Psoas muscle (tissue), 8 donors: Measurements from ENCODE around the gene IL16. TPM values are rescaled to one million over a fixed set of nuclear protein-coding genes. Genes with fewer than 3 reads are reported as not detected.

Experiments
- ATAC-seq, 4 donors: fragments of 200-7000 bp; cut with Tn5 transposase; one replicate each; pipeline ENCODE4 v1.9.1; 2020; ENCODE audit warnings: moderate library complexity in 3 of 4, mild to moderate bottlenecking in 2 of 4
- DNase-seq, 2 donors: peaks; one replicate each; pipeline ENCODE4 v3.0.0-alpha.2; 2020
- H3K27ac ChIP-seq: fragments of 200-600 bp; one replicate; pipeline ENCODE4 v1.8.0; 2022
- H3K27me3 ChIP-seq, 3 donors: fragments of 200-600 bp in 1 of 3; one replicate each; pipeline versions ENCODE4 v1.6.1 to v1.8.0; 2013 to 2022; ENCODE audit warnings: low read length in 2 of 3, mild to moderate bottlenecking in 2 of 3, moderate library complexity in 1 of 3; ENCODE audit not compliant: insufficient read depth in 3 of 3
- H3K36me3 ChIP-seq, 2 donors: fragments of 200-600 bp in 1 of 2; one replicate each; pipeline versions ENCODE4 v1.6.1 to v1.8.0; 2013 to 2022; ENCODE audit warnings: low read depth in 1 of 2, mild to moderate bottlenecking in 1 of 2, moderate library complexity in 1 of 2; ENCODE audit not compliant: insufficient read depth in 1 of 2
- H3K4me1 ChIP-seq: fragments of 200-600 bp; one replicate; pipeline ENCODE4 v1.8.0; 2022
- H3K4me3 ChIP-seq: fragments of 200-600 bp; one replicate; pipeline ENCODE4 v1.8.0; 2022; ENCODE audit warnings: mild to moderate bottlenecking
- H3K9me3 ChIP-seq: fragments of 200-600 bp; one replicate; pipeline ENCODE4 v1.8.0; 2022
- CTCF ChIP-seq: fragments of 200-600 bp; IDR thresholded peaks from one replicate; pipeline ENCODE4 v1.8.0; 2022; ENCODE audit warnings: antibody characterized with exemption
- WGBS, 3 donors: extraction: QIAGEN DNeasy Blood & Tissue Kit; methylation state at CpG; one replicate each; pipeline versions ENCODE4 v1.1.6 to v1.1.7; 2013; 5-methylcytosine and 5-hydroxymethylcytosine counted together
- intact Hi-C, 2 donors: fragments of 100-400 bp; cut with DNase I; formaldehyde crosslinking; loops; one replicate each; pipeline versions ENCODE4 v1.11.0 to v1.14.2; 2022
- polyA plus RNA-seq, 3 donors: library from polyadenylated mRNA; stranded (reverse); fragments of 200-250 nt; gene quantifications; one replicate each; pipeline ENCODE4 v1.2.3, GENCODE V29; 2013
- total RNA-seq, 4 donors: library from RNA; stranded (reverse); fragmentation: NEBNext Ultra II Directional in 2 of 4; extraction: Animal tissue kit (Norgen Biotek cat#: 25700) in 2 of 4; gene quantifications; one replicate each; pipeline versions ENCODE4 v1.2.1 to v1.2.4, GENCODE V29; 2021 to 2023
- donor health status: healthy with polysubstance abuse.
- donor health status: DM: no; HTN: no; CAD: no; lungs with moderate emphysema.
- donor health status: Bipolar disorder and iron deficiency.
- donor health status: healthy.
- donor health status: DM: yes; HTN: yes; CAD: no.
- donor health status: DM: no; HTN: no; CAD: no.
- donor health status: DM: no; HTN: no; CAD: no.
- donor health status: DM: yes; HTN: yes; CAD: no.

Gene IL16
- total and polyA plus RNA-seq, 7 donors, result 1.2 to 5.3 (median 2.4) TPM

GRCh38 chr15:81311752-81312464 is 115.2 kb downstream of the IL16 start:
- WGBS, 3 donors, result 81 to 86% (median 84%) methylated on average over 10 of the region's 10 CpGs
- Histone ChIP-seq H3K27me3 (no peaks in the 10 kb centered on the region), H3K36me3 (no peaks in the 10 kb centered on the region), H3K4me3 (no peak overlapping the region), H3K4me1 (no peaks in the 10 kb centered on the region), H3K9me3 (no peaks in the 10 kb centered on the region), H3K27ac (no peak overlapping the region)
- TF ChIP-seq CTCF, result no peak
- intact Hi-C loops, result no loop called here
- DNase-seq, result no peak
- peak in 1 of 4 donors; percentile 39 for ATAC-seq

DNA sequence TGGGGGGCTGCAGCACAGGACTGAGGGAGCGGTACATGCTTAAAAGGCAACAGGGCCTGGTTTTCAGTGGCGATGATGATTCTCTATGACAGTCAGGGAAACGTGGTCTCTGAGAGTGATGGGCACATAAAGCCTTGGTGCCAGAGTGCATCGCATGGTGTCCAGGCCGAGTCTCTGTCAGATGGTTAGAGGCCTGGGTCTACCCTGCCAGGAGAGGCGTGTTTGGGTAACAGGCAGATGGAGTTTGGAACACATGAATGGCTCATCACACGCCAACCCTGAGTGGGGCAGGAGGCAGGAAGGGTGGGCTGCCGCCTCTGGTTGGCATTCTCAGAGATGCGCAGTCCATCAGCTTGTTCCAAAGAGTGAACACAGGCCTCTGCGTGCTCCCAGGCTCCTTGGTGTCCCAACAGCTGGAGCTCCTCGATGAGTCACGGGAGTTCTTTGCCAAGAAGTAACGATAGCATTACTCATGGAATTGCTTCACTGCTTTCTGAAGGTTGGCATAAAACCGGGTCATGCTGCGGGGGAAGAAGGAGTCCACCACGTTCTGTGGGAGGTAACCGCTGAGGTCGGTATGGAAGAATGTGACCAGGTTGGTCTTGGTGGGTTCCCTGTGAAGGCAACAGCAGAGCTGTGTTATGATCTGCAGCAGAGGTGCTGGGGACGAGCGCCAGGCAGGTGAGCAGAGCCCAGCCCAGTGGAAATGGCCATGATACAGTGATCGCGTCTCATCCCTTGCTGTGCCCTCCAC is 116.3 kb downstream of the IL16 start:
- TF ChIP-seq CTCF, result no peak
- intact Hi-C loops, result no loop called here
- DNase-seq (peak; percentile 77 to 86), ATAC-seq (peak; percentile 82 to 90 (median 88))
- H3K36me3 ChIP-seq, result peaks cover 0 to 3% of the 10 kb centered on the region in 2 donors
- no peaks in the 10 kb centered on the region for H3K27me3 ChIP-seq
- WGBS, 3 donors, result 53 to 66% (median 57%) methylated on average over 21 to 22 of the region's 22 CpGs
- H3K4me1 ChIP-seq, result no peaks in the 10 kb centered on the region
- no peak overlapping the region for H3K4me3 ChIP-seq
- H3K27ac ChIP-seq, result peak overlapping the region; percentile 36
- no peaks in the 10 kb centered on the region for H3K9me3 ChIP-seq

GRCh38 chr15:81313686-81314085 is 117.0 kb downstream of the IL16 start:
- Histone ChIP-seq H3K27ac (no peak overlapping the region), H3K36me3 (peaks cover 0 to 8% of the 10 kb centered on the region in 2 donors), H3K4me3 (no peak overlapping the region), H3K4me1 (no peaks in the 10 kb centered on the region), H3K9me3 (no peaks in the 10 kb centered on the region), H3K27me3 (no peaks in the 10 kb centered on the region)
- intact Hi-C loops, result no loop called here
- DNase-seq (no peak), ATAC-seq (no peak)
- WGBS, 3 donors, result 74 to 81% (median 76%) methylated on average over 5 of the region's 5 CpGs
- TF ChIP-seq CTCF, result no peak

DNA sequence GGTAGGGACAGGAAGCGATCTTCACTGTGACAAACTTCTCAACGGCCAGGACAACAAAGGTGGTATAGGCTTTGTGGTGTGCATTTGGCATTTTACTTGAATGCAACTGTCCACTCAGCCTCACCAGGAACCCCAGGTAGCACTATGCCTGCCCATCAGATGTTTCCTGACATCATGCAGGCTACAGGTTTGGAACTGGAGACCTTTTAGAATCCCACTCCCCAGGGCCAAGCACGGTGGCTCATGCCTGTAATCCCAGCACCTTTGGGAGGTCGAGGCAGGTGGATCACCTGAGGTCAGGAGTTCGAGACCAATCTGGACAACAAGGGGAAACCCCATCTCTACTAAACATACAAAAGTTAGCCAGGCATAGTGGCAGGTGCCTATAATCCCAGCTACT is 117.7 kb downstream of the IL16 start:
- H3K4me3 ChIP-seq, result no peak overlapping the region
- DNase-seq (no peak), ATAC-seq (no peak)
- no peak overlapping the region for H3K27ac ChIP-seq
- H3K27me3 ChIP-seq, result no peaks in the 10 kb centered on the region
- intact Hi-C loops, result no loop called here
- peaks cover 0 to 8% of the 10 kb centered on the region in 2 donors for H3K36me3 ChIP-seq
- no peaks in the 10 kb centered on the region for H3K4me1 ChIP-seq
- 85 to 96% (median 93%) methylated on average over 5 of the region's 5 CpGs for WGBS, 3 donors
- no peaks in the 10 kb centered on the region for H3K9me3 ChIP-seq
- no peak for TF ChIP-seq CTCF
